ENCODE results near the gene QPRT. TPM values are rescaled to one million over a fixed set of nuclear protein-coding genes. Genes with fewer than 3 reads are reported as not detected.

Gene QPRT
- total and polyA plus RNA-seq, 4 donors = 79.4 to 143 (median 100) TPM

DNA sequence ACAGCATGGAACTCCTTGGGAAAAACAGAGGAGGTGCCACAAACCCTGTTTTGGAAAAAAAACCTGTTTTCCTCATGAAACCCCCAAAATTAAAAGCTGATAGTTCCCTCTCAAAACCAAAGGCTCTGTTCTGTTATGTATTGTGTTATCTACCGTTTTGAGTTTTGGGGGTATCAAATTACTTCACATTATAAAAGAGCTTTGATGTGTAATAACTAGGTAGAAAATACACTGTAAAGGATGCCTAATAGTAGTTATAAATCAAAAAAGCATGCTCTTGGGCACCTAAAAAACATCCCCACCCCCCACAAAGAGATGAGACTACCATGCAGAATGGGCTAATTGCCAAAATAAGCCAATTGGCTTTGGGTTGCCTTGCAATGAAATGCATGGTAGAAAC, 36.0 kb downstream of the QPRT start:
- H3K9me3 ChIP-seq (ENCODE audit: control insufficient read depth in 4 of 4, low read length in 3 of 4) = no peaks in the 10 kb centered on the region

DNA sequence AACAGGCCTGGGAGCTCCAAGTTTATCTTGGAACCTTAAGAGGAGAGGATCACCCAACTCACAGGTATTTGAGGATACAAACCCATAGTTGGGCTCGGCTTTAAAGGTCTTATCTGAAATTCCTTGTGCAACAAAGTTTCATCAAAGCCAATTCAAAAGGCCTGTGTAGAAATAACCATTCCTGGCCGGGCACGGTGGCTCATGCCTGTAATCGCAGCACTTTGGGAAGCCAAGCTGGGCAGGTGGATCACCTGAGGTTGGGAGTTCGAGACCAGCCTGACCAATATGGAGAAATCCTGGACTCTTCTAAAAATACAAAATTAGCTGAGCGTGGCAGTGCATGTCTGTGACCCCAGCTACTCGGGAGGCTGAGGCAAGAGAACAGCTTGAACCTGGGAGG, 38.1 kb downstream of the QPRT start:
- no peaks in the 10 kb centered on the region for H3K36me3 ChIP-seq (ENCODE audit: control insufficient read depth in 4 of 4, insufficient read depth in 3 of 4, low read depth in 1 of 4, low read length in 3 of 4)
- H3K9ac ChIP-seq (ENCODE audit: low read depth in 1 of 2, low read length in 2 of 2) = no peak overlapping the region
- no peak for DNase-seq (ENCODE audit: low spot score)
- no peaks in the 10 kb centered on the region for H3K9me3 ChIP-seq (ENCODE audit: control insufficient read depth in 4 of 4, low read length in 3 of 4)
- no peak overlapping the region for H3K4me3 ChIP-seq (ENCODE audit: low read depth in 1 of 3, low read length in 3 of 3)
- no peaks in the 10 kb centered on the region for H3K27me3 ChIP-seq (ENCODE audit: control insufficient read depth in 4 of 4, insufficient read depth in 4 of 4, low read length in 3 of 4)
- H3K27ac ChIP-seq (ENCODE audit: low read depth in 1 of 2, low read length in 2 of 2) = no peak overlapping the region
- H3K4me1 ChIP-seq (ENCODE audit: control insufficient read depth in 4 of 4, insufficient read depth in 4 of 4, low read length in 3 of 4) = no peaks in the 10 kb centered on the region
- TF ChIP-seq, protein P1, sequence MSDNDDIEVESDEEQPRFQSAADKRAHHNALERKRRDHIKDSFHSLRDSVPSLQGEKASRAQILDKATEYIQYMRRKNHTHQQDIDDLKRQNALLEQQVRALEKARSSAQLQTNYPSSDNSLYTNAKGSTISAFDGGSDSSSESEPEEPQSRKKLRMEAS (IDR thresholded peaks at IDR 0.05) = no peak
- TF ChIP-seq JUND (IDR thresholded peaks at IDR 0.05) = no peak
- no peak for TF ChIP-seq RXRA (IDR thresholded peaks at IDR 0.05)
- TF ChIP-seq NR2F2 (IDR thresholded peaks at IDR 0.05) = no peak
- TF ChIP-seq RAD21 (IDR thresholded peaks at IDR 0.05) = no peak
- no peak for TF ChIP-seq SP1 (IDR thresholded peaks at IDR 0.05)
- TF ChIP-seq HNF4G (IDR thresholded peaks at IDR 0.05) = no peak
- WGBS = 75% methylated on average over 7 of the region's 7 CpGs

More for the DNA sequence above, 36.0 kb downstream of the QPRT start:
- no peaks in the 10 kb centered on the region for H3K27me3 ChIP-seq (ENCODE audit: control insufficient read depth in 4 of 4, insufficient read depth in 4 of 4, low read length in 3 of 4)
- H3K9ac ChIP-seq (ENCODE audit: low read depth in 1 of 2, low read length in 2 of 2) = no peak overlapping the region
- no peak overlapping the region for H3K27ac ChIP-seq (ENCODE audit: low read depth in 1 of 2, low read length in 2 of 2)
- no peaks in the 10 kb centered on the region for H3K36me3 ChIP-seq (ENCODE audit: control insufficient read depth in 4 of 4, insufficient read depth in 3 of 4, low read depth in 1 of 4, low read length in 3 of 4)
- DNase-seq (ENCODE audit: low spot score) = no peak
- 47% methylated on average over 1 of the region's 1 CpG for WGBS
- TF ChIP-seq, protein P2, sequence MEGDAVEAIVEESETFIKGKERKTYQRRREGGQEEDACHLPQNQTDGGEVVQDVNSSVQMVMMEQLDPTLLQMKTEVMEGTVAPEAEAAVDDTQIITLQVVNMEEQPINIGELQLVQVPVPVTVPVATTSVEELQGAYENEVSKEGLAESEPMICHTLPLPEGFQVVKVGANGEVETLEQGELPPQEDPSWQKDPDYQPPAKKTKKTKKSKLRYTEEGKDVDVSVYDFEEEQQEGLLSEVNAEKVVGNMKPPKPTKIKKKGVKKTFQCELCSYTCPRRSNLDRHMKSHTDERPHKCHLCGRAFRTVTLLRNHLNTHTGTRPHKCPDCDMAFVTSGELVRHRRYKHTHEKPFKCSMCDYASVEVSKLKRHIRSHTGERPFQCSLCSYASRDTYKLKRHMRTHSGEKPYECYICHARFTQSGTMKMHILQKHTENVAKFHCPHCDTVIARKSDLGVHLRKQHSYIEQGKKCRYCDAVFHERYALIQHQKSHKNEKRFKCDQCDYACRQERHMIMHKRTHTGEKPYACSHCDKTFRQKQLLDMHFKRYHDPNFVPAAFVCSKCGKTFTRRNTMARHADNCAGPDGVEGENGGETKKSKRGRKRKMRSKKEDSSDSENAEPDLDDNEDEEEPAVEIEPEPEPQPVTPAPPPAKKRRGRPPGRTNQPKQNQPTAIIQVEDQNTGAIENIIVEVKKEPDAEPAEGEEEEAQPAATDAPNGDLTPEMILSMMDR (IDR thresholded peaks at IDR 0.05; ENCODE audit: low read depth, low read length, missing input control) = no peak
- TF ChIP-seq EGR1 (IDR thresholded peaks at IDR 0.05; ENCODE audit: low read depth in 2 of 2) = no peak
- TF ChIP-seq FOXA2 (IDR thresholded peaks at IDR 0.05) = no peak
- TF ChIP-seq, protein P1 (IDR thresholded peaks at IDR 0.05) = no peak
- TF ChIP-seq, protein P3, sequence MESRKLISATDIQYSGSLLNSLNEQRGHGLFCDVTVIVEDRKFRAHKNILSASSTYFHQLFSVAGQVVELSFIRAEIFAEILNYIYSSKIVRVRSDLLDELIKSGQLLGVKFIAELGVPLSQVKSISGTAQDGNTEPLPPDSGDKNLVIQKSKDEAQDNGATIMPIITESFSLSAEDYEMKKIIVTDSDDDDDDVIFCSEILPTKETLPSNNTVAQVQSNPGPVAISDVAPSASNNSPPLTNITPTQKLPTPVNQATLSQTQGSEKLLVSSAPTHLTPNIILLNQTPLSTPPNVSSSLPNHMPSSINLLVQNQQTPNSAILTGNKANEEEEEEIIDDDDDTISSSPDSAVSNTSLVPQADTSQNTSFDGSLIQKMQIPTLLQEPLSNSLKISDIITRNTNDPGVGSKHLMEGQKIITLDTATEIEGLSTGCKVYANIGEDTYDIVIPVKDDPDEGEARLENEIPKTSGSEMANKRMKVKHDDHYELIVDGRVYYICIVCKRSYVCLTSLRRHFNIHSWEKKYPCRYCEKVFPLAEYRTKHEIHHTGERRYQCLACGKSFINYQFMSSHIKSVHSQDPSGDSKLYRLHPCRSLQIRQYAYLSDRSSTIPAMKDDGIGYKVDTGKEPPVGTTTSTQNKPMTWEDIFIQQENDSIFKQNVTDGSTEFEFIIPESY (IDR thresholded peaks at IDR 0.05) = no peak
- no peak for TF ChIP-seq JUND (IDR thresholded peaks at IDR 0.05)
- TF ChIP-seq SP1 (IDR thresholded peaks at IDR 0.05) = no peak
- TF ChIP-seq FOXA1 (IDR thresholded peaks at IDR 0.05) = no peak
- TF ChIP-seq RAD21 (IDR thresholded peaks at IDR 0.05) = no peak
- TF ChIP-seq TAF1 (conservative IDR thresholded peaks at IDR 0.05) = no peak
- no peak for TF ChIP-seq NR2F2 (IDR thresholded peaks at IDR 0.05)
- no peak for TF ChIP-seq HNF4A (conservative IDR thresholded peaks at IDR 0.05)
- TF ChIP-seq, protein P4, sequence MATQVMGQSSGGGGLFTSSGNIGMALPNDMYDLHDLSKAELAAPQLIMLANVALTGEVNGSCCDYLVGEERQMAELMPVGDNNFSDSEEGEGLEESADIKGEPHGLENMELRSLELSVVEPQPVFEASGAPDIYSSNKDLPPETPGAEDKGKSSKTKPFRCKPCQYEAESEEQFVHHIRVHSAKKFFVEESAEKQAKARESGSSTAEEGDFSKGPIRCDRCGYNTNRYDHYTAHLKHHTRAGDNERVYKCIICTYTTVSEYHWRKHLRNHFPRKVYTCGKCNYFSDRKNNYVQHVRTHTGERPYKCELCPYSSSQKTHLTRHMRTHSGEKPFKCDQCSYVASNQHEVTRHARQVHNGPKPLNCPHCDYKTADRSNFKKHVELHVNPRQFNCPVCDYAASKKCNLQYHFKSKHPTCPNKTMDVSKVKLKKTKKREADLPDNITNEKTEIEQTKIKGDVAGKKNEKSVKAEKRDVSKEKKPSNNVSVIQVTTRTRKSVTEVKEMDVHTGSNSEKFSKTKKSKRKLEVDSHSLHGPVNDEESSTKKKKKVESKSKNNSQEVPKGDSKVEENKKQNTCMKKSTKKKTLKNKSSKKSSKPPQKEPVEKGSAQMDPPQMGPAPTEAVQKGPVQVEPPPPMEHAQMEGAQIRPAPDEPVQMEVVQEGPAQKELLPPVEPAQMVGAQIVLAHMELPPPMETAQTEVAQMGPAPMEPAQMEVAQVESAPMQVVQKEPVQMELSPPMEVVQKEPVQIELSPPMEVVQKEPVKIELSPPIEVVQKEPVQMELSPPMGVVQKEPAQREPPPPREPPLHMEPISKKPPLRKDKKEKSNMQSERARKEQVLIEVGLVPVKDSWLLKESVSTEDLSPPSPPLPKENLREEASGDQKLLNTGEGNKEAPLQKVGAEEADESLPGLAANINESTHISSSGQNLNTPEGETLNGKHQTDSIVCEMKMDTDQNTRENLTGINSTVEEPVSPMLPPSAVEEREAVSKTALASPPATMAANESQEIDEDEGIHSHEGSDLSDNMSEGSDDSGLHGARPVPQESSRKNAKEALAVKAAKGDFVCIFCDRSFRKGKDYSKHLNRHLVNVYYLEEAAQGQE (IDR thresholded peaks at IDR 0.05) = no peak
- no peak for TF ChIP-seq YY1 (IDR thresholded peaks at IDR 0.05)
- peaks cover 0 to 5% (median under 1%) of the 10 kb centered on the region in 4 donors for H3K4me1 ChIP-seq (ENCODE audit: control insufficient read depth in 4 of 4, insufficient read depth in 4 of 4, low read length in 3 of 4)
- no peak overlapping the region for H3K4me3 ChIP-seq (ENCODE audit: low read depth in 1 of 3, low read length in 3 of 3)

Data from liver (tissue), 9 donors.